Measurements from ENCODE around the gene SERPINA6.

Gene SERPINA6

GRCh38 chr14:94331462-94331861 lies 8.3 kb upstream of the SERPINA6 start:
- TF ChIP-seq CTCF (IDR thresholded peaks at IDR 0.05; ENCODE audit: low read depth, low read length): no peak
- no peak for DNase-seq (ENCODE audit: extremely low read depth, low read depth)

- DNase-seq (ENCODE audit: extremely low read depth, low read depth): no peak
- TF ChIP-seq CTCF (IDR thresholded peaks at IDR 0.05; ENCODE audit: low read depth, low read length): no peak
These were observed 7.7 kb upstream of the SERPINA6 start for GRCh38 chr14:94330857-94331256.

GRCh38 chr14:94330432-94330831 lies 7.3 kb upstream of the SERPINA6 start:
- no peak for DNase-seq (ENCODE audit: extremely low read depth, low read depth)
- no peak for TF ChIP-seq CTCF (IDR thresholded peaks at IDR 0.05; ENCODE audit: low read depth, low read length)

DNA sequence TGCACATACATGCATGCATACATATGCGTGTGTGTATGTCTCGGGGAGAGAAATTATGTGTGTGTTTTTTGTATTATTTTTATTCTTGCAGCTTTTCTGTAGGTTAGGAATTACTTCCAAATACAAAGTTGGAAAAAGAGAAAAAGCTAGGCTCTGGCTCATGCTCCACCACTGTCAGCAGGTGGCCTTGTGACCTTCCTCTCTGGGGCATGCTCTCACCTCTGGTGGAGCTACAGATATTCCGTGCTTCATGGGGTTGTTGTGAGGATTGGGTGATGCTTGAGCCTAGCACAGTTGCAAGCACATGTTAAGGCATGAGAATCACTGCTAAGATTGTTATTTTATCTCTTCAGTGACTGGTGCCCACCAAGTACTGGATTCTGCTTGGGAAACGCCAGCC lies 6.7 kb upstream of the SERPINA6 start:
- DNase-seq (ENCODE audit: extremely low read depth, low read depth): no peak
- no peak for TF ChIP-seq CTCF (IDR thresholded peaks at IDR 0.05; ENCODE audit: low read depth, low read length)

DNA sequence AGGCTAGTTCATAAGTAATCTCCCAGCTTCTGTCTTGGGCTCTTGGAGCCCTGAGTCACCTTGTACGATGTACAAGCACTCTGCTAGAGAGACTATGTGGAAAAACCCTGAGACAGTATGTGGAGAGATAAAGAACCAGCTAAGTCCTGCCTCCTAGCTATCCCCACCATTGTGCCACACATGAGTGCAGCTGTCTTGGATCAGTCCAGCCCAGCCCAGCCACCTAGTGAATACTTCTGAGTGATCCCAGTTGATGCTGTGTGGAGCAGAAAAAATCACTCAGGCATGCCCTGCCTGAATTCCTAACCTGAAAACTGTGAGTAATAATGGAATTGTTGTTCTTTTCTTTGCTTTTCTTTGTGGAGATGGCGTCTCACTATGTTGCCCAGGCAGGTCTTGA lies 5.1 kb upstream of the SERPINA6 start:
- no peak for TF ChIP-seq CTCF (IDR thresholded peaks at IDR 0.05; ENCODE audit: low read depth, low read length)
- DNase-seq (ENCODE audit: extremely low read depth, low read depth): no peak

DNA sequence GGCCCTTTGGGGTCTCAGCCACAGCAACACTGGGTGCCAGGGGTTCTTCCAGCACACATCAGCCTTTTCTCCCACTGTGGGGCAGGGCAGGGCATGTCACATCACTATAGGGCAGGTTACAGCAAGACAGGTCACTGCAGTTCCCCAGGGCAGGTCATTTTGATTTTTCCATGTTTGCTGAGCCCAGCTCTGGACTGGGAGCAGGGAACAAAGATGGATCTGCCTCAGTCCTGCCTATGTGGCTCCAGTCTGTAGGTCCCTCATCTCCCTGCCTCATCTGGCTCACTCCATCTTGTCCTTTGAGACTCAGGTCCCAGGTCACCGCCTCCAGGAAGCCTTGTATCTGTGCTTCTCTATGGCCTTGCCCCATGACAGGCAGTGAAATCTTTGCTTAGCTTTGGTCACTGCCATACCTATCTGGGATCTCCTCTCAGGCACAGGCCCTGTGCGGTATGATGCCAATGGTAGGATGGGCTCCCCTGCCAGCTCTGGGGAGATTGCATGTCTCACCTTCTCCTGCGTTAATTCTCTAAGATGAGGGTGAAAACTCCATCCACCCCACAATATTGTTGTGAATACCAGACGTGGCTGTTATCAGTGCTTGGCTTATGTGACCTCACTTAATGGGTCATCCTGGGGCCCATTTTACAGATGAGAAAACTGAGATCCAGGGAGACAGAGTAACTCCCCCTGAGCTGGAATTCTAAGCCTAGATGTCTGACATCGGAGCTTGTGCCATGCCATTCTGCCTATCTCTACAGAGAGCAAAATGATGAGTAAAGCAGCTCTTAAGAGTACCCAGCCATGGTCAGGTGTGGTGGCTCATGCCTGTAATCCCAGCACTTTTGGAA lies 1.5 kb downstream of the SERPINA6 start:
- no peak for TF ChIP-seq CTCF (IDR thresholded peaks at IDR 0.05; ENCODE audit: low read depth, low read length)

GRCh38 chr14:94320243-94320642 lies 2.9 kb downstream of the SERPINA6 start:
- no peak for DNase-seq (ENCODE audit: extremely low read depth, low read depth)
- no peak for TF ChIP-seq CTCF (IDR thresholded peaks at IDR 0.05; ENCODE audit: low read depth, low read length)

More for the DNA sequence above, 1.5 kb downstream of the SERPINA6 start:
- DNase-seq (ENCODE audit: extremely low read depth, low read depth): no peak
